Hepatocyte (in vitro differentiated cells): ENCODE results near the gene IFNGR2. TPM values are rescaled to one million over a fixed set of nuclear protein-coding genes. Genes with fewer than 3 reads are reported as not detected.

Source experiments
- DNase-seq: peaks from one replicate; pipeline ENCODE4 v3.0.0-alpha.2; 2016; ENCODE audit warnings: low spot score
- H2AFZ ChIP-seq: fragments of 200-600 bp; sonication (generic); 2 replicates; pipeline ENCODE4 v1.6.0; 2016; ENCODE audit warnings: antibody characterized with exemption, mild to moderate bottlenecking
- H3K27ac ChIP-seq: fragments of 200-600 bp; sonication (generic); 2 replicates; pipeline ENCODE4 v1.5.1; 2016; ENCODE audit warnings: mild to moderate bottlenecking
- H3K27me3 ChIP-seq: fragments of 200-600 bp; sonication (generic); 2 replicates; pipeline ENCODE4 v1.6.1; 2016
- H3K36me3 ChIP-seq: fragments of 200-600 bp; sonication (generic); replicated peaks from 2 replicates; pipeline ENCODE4 v1.5.1; 2016; ENCODE audit warnings: low read depth; ENCODE audit not compliant: insufficient read depth
- H3K4me1 ChIP-seq: fragments of 200-600 bp; sonication (generic); 2 replicates; pipeline ENCODE4 v1.5.1; 2016; ENCODE audit warnings: mild to moderate bottlenecking, moderate library complexity; ENCODE audit not compliant: insufficient read depth
- H3K4me2 ChIP-seq: fragments of 200-600 bp; sonication (generic); 2 replicates; pipeline ENCODE4 v1.6.0; 2016
- H3K4me3 ChIP-seq: fragments of 200-600 bp; sonication (generic); 2 replicates; pipeline ENCODE4 v1.5.1; 2016; ENCODE audit warnings: mild to moderate bottlenecking
- H3K79me2 ChIP-seq: fragments of 200-600 bp; sonication (generic); 2 replicates; pipeline ENCODE4 v1.6.0; 2017; ENCODE audit warnings: mild to moderate bottlenecking
- H3K9me2 ChIP-seq: fragments of 200-600 bp; sonication (generic); replicated peaks from 2 replicates; pipeline ENCODE4 v1.6.0; 2017; ENCODE audit warnings: mild to moderate bottlenecking; ENCODE audit not compliant: insufficient read depth
- H3K9me3 ChIP-seq: fragments of 200-600 bp; sonication (generic); 2 replicates; pipeline ENCODE4 v1.5.1; 2016; ENCODE audit warnings: low read depth, mild to moderate bottlenecking
- H4K20me1 ChIP-seq: fragments of 200-600 bp; sonication (generic); 2 replicates; pipeline ENCODE4 v1.6.0; 2016; ENCODE audit warnings: mild to moderate bottlenecking; ENCODE audit not compliant: insufficient read depth, poor library complexity, severe bottlenecking
- EZH2 ChIP-seq: fragments of 200-600 bp; sonication (generic); IDR thresholded peaks from 2 replicates; pipeline ENCODE4 v1.6.1; 2016; ENCODE audit warnings: antibody characterized with exemption, mild to moderate bottlenecking, borderline replicate concordance
- EZH2phosphoT487 ChIP-seq: fragments of 200-600 bp; sonication (generic); IDR thresholded peaks from one replicate; pipeline ENCODE4 v1.6.1; 2018; ENCODE audit warnings: antibody characterized with exemption, mild to moderate bottlenecking, low read depth, moderate library complexity; ENCODE audit not compliant: unreplicated experiment, severe bottlenecking
- WGBS: methylation state at CpG from one replicate; pipeline ENCODE4 v1.1.6; 2016; ENCODE audit warnings: low lambda C conversion rate; ENCODE audit errors: missing lambda C conversion rate; 5-methylcytosine and 5-hydroxymethylcytosine counted together
- polyA plus RNA-seq: library from polyadenylated mRNA; unstranded; fragments of >200 nt; fragmentation: Nextera tagmentation; extraction: Ambion mirVana; gene quantifications from 2 replicates; pipeline ENCODE4 v1.2.1, GENCODE V29; 2016
- total RNA-seq: library from RNA; depleted of rRNA; stranded (reverse); fragments of >200 nt; gene quantifications from 2 replicates; pipeline ENCODE4 v1.2.3, GENCODE V29; 2014
- TF ChIP-seq, protein P1 (sequence below): fragments of 200-600 bp; sonication (generic); IDR thresholded peaks from 2 replicates; pipeline ENCODE4 v1.5.1; 2016; ENCODE audit warnings: antibody characterized with exemption, mild to moderate bottlenecking; ENCODE audit not compliant: poor library complexity

IFNGR2 gene
- total and polyA plus RNA-seq, 2 experiments from 2014 or later: 53.4 to 66.7 TPM

DNA sequence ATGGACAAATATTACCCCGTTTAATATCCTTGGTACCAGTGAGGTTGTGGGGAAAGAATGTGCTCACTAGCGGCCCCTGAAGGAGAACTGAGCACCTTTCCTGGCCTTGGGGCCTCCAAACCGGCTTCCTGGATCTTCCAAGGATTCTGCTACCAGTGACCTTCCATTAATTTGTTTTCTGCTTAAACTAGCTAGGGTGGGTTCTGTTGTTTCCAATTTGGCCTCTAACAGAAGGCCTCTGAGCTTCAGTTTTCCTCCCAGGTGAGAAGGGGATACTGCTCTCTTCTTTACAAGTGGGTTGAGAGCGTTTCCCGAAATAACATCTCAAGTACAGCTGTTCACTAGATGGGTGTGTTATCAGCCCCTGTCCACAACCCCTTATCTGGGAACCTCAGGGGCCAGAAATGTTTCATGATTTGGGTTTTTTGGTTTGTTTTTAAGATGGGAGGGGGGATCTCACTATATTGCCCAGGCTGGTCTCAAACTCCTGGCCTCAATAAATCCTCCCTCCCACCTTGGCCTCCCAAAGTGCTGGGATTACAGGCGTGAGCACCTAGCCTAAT lies 16.9 kb upstream of the IFNGR2 start:
- Histone ChIP-seq H3K4me1 (peaks cover 4% of the 10 kb centered on the region), H4K20me1 (no peaks in the 10 kb centered on the region), H3K27me3 (no peaks in the 10 kb centered on the region), H3K27ac (no peak overlapping the region), H3K79me2 (no peaks in the 10 kb centered on the region), H3K9me2 (no peaks in the 10 kb centered on the region), H3K9me3 (no peaks in the 10 kb centered on the region), H3K36me3 (no peaks in the 10 kb centered on the region), H3K4me3 (no peak overlapping the region), H3K4me2 (no peak overlapping the region), H2AFZ (no peak overlapping the region)
- TF ChIP-seq EZH2phosphoT487 (no peak), EZH2 (no peak)
- TF ChIP-seq, protein P1, sequence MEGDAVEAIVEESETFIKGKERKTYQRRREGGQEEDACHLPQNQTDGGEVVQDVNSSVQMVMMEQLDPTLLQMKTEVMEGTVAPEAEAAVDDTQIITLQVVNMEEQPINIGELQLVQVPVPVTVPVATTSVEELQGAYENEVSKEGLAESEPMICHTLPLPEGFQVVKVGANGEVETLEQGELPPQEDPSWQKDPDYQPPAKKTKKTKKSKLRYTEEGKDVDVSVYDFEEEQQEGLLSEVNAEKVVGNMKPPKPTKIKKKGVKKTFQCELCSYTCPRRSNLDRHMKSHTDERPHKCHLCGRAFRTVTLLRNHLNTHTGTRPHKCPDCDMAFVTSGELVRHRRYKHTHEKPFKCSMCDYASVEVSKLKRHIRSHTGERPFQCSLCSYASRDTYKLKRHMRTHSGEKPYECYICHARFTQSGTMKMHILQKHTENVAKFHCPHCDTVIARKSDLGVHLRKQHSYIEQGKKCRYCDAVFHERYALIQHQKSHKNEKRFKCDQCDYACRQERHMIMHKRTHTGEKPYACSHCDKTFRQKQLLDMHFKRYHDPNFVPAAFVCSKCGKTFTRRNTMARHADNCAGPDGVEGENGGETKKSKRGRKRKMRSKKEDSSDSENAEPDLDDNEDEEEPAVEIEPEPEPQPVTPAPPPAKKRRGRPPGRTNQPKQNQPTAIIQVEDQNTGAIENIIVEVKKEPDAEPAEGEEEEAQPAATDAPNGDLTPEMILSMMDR: peak; percentile 4
- WGBS: 71% methylated on average over 6 of the region's 6 CpGs
- no peak for DNase-seq

DNA sequence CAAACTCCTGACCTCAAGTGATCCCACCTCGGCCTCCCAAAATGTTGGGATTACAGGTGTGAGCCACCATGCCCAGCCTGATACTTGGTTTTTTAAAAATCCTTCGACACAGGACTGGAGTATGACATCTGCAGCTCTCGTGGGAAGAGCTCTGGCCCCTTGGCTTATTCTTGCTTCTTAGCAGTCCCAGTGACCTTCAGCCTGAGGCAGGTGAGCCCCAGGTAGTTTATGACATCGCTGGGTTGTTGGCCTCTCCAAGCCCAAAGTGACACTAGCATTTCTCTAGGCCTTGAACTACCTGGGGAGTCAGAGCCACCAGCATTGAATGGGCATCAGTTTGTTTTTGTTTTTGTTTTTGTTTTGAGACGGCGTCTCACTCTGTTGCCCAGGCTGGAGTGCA lies 15.9 kb upstream of the IFNGR2 start:
- Histone ChIP-seq H3K9me3 (no peaks in the 10 kb centered on the region), H3K4me1 (peaks cover 4% of the 10 kb centered on the region), H3K9me2 (no peaks in the 10 kb centered on the region), H2AFZ (no peak overlapping the region), H4K20me1 (no peaks in the 10 kb centered on the region), H3K36me3 (no peaks in the 10 kb centered on the region), H3K4me3 (no peak overlapping the region), H3K27ac (no peak overlapping the region), H3K79me2 (no peaks in the 10 kb centered on the region), H3K27me3 (no peaks in the 10 kb centered on the region), H3K4me2 (no peak overlapping the region)
- 94% methylated on average over 6 of the region's 6 CpGs for WGBS
- no peak for DNase-seq
- TF ChIP-seq EZH2phosphoT487 (no peak), EZH2 (no peak)
- TF ChIP-seq, protein P1: no peak

DNA sequence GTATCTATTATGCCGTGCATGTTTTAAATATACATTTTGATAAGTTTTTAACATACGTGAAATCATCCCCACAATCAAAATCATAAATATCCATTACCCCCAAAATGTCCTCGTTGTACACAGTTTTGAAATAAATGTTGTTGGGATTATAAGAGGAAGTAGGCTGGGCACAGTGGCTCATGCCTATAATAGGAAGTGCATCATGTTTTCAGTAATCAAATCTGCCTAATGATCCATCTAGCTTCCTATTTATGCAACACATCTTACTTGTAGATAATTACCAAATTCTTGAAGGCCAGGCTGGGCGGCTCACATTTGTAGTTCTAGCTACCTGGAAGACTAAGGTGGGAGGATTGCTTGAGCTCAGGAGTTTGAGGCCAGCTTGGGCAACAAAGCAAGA lies 15.0 kb upstream of the IFNGR2 start:
- no peak overlapping the region for H3K4me3 ChIP-seq
- WGBS: 88% methylated on average over 4 of the region's 4 CpGs
- TF ChIP-seq, protein P1: no peak
- TF ChIP-seq EZH2: no peak
- TF ChIP-seq EZH2phosphoT487: no peak
- no peaks in the 10 kb centered on the region for H3K79me2 ChIP-seq
- no peak overlapping the region for H3K27ac ChIP-seq
- H3K36me3 ChIP-seq: no peaks in the 10 kb centered on the region
- no peak overlapping the region for H3K4me2 ChIP-seq
- no peaks in the 10 kb centered on the region for H3K27me3 ChIP-seq
- H3K9me3 ChIP-seq: no peaks in the 10 kb centered on the region
- H3K9me2 ChIP-seq: no peaks in the 10 kb centered on the region
- DNase-seq: no peak
- no peak overlapping the region for H2AFZ ChIP-seq
- H4K20me1 ChIP-seq: no peaks in the 10 kb centered on the region
- peaks cover 4% of the 10 kb centered on the region for H3K4me1 ChIP-seq

DNA sequence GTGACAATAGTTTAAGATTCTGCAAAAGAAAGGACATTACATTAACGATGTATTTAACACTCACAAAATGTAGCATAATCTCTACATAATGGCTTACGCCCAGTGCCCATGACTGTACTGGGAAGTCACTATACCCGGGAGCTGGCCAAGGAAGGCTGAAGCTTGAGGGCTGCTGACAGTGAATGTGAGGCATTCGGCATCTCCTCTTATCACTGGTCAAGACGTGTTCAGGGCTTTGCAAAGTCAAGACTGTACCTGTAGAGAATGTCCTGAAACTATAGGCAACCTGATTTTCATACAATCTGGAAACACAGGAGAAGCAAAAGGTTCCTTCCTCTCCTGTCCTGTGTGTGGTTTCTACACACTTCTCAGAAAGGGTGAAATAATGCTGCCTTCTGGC lies 12.7 kb upstream of the IFNGR2 start:
- Histone ChIP-seq H3K9me2 (no peaks in the 10 kb centered on the region), H3K9me3 (no peaks in the 10 kb centered on the region), H3K4me2 (no peak overlapping the region), H3K27ac (no peak overlapping the region), H4K20me1 (no peaks in the 10 kb centered on the region), H3K27me3 (no peaks in the 10 kb centered on the region), H3K36me3 (no peaks in the 10 kb centered on the region), H3K79me2 (no peaks in the 10 kb centered on the region), H3K4me1 (no peaks in the 10 kb centered on the region), H3K4me3 (no peak overlapping the region), H2AFZ (no peak overlapping the region)
- TF ChIP-seq, protein P1: no peak
- TF ChIP-seq EZH2 (no peak), EZH2phosphoT487 (no peak)
- no peak for DNase-seq
- WGBS: 80% methylated on average over 5 of the region's 5 CpGs
